Activated T-cell treated with anti-CD3 and anti-CD28 coated beads for 48 hours (primary cell): Measurements from ENCODE around the gene FNDC5.
"Not testable (repeated sequence)": the region's sequence is repeated elsewhere in the genome, so short reads cannot be mapped to it uniquely, and the experiment has no call there.

Experiments
- DNase-seq: peaks from one replicate; pipeline ENCODE4 v3.0.0-alpha.2; 2020; ENCODE audit warnings: low read depth

The FNDC5 gene

DNA sequence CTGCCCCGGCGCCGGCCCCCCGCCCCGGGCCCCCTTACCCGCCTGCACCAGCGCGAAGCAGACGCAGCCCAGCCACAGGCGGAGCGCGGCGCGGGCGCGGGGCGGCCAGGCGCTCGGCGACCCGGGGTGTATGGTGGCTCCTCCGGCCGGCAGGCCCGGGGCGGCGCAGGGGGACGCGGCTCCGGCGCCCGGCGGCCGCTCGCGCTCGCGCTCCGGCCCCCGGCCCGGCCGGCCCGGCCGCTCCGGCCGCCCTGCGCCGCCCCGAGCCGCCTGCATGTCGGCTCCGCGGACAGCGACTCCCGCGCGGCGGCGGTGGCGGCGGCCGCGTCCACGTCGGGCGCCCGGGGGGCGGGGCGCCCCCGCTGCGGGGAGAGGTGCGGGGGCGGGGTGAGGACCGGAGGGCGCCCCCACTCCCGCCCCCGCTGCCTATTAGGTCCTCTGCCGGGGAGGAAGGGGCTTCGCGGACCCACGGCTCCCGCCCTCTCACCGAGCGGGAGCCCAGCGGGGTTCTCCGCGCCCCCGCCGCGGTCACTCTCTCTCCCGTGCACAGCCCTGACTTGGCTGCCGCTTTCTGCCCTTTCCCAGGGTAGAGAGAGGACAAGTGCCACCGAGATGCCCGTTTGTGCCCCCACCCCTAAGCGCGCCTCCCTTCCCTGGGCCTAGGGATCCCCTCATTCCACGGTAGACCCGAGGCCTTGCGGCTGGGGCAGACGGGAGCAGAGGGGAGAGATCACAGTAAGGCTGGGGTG, at the start of gene FNDC5:
TSS of gene FNDC5 (minus strand) at position 298 of the 749 bp plus-strand sequence.
- DNase-seq, result no peak

DNA sequence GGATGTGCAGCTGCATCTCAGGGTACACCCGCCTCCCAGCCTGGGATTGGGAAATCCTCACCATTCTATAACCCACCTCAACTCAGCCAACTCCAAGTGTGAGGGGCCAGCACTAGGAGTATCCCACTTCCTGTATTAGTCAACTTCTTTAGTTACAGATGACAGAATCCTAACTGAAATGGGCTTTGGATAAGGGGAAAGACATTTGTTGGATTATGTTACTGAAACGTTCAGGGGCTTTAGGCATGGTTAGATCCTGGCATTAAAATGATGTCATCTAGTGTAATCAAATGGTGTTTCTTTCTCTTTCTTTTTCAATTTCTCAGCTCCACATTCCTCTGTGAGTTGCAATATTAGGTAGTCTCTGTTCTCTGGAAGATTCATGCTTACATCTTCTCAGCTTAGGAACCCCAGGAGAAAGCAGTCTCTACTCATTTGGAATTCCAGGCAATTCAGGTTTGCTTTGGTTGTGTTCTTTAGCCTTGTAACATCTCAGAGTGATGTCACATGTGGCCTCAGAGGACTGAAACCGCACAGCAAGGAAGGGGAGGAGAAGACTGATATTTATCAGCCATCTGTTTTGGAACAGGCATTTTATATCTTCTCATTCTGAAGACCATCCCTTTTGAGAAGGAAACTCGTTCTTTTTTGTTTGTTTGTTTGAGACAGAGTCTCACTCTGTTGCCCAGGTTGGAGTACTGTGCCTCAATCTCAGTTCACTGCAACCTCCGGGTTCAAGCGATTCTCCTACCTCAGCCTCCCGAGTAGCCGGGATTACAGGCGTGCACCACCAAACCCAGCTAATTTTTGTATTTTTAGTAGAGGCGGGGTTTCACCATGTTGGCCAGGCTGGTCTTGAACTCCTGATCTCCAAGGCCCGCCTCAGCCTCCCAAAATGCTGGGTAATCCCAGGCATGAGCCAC, 49.4 kb upstream of the FNDC5 start:
- no peak for DNase-seq

DNA sequence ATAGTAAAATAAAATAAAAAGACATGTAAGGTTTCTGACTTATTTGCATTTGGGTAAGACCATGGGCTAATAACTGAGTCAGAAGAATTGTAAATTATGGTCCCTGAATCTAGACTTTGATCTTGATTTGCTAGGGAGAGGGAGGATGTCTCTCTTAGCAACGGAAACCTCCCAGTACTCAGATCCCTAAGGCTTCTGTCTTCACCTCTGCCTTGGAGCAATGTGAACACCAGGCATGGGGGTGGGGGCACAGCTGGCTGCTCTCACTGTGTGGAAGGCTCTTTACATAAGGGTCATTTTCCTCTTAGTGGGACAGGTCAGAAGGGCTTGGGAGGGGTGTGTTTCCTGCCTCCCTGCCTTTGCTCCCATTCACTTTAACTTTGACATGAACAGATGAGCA, 47.5 kb upstream of the FNDC5 start:
- no peak for DNase-seq

DNA sequence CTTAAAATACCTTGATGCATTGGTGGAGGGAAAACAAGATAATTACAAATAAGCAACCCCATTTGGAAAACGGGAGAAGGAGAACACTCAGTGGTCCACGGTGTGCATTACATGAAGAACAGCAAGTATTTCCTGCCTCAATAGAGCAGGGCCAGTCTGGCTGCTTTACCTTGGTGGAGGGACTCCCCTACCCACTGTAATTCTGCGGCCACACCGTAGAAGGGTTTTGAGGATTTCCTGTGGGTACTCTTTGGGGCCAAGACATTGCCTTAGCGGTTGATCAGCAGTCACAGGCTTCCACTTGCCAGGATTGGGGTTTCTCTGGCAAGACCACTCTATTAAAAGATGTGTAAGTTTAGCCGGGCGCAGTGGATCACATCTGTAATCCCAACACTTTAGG, 46.8 kb upstream of the FNDC5 start:
- no peak for DNase-seq

DNA sequence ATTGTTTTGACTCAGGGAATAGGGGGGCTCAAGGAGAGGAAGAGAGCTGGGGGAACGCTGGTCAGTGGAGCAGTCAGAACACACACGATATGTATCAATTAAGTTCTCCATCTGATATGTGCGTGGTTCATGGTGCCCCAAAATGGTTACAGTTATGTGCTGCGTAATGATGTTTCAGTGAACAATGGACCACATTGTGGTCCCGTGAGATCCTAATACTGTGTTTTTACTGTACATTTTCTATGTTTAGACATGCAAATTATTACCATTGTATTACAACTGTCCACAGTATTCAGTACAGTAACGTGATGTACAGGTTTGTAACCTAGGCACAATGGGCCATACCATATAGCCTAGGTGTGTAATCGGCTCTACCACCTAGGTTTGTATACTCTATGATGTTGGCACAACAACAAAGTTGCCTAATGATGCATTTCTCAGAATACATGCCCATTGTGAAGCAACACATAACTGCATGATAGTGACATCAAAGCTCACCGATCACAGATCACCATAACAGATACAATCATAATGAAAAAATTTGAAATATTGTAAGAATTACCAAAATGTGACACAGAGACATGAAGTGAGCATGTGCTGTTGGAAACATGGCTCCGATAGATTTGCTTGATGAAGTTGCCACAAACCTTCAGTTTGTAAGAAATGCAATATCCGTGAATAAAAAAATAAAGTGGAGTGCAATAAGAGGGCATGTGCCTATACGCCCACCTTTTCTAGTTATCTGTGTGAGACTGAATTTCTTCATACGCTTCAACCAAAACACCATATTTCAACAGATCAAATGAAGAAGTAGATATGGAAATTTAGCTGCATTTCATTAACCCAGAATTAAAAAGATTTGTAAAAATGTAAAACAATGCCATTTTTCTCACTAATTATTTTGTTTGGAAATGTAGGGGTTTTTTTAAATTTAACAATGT, 45.3 kb upstream of the FNDC5 start:
- no peak for DNase-seq

DNA sequence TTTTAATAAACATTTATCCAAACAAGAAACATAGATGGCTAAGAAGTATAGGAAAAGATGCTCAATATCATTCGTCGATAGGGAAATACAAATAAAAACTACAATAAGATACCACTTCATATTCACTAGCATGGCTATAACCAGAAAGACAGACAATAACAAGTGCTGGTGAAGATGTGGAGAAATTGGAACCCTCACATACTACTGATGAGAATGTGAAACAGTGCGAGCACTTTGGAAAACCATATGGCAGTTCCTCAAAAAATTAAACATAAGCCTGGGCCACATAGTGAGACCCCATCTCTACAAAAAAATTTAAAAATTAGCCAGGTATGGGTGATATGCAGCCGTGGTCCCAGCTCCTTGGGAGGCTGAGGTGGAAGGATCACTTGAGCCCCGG, 39.6 kb upstream of the FNDC5 start:
- no peak for DNase-seq

DNA sequence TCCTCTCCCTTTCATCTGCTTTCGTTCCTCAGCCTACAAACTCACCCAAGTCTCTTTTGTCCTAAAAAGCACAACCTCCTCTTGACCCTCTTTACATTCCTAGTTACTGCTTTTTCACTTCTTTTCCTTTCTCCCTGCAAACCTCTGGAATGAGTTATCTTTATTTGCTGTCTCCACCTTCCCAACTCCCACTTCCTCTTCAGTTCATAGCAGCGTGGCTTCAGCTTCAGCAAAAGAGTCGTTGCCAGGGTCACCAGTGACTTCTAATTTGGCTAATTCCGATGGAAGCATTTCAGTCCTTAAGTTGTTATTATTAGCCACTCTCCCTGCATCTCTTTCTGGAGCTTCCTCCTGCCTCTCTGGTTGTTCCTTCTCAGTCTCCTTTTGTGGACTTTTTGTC, 36.7 kb upstream of the FNDC5 start:
- DNase-seq, result no peak

DNA sequence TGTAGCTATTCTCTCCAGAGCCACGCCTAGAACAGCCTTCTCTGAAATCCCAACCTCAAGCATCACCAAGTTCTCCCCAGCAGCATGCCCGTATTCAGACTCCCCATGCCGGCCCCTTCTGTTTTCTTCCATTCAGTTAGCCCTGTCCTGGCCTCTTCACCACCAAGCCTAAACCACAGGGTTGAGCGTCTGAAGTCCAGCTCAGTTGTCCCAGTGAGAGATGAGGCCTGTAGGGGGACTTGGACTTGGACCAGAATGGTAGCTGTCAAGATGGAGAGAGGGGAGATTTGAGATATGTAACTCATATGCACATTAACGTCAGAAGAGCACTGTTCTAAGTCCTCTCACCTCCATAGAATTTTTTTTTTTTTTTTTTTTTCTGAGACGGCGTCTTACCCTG, 35.9 kb upstream of the FNDC5 start:
- no peak for DNase-seq

DNA sequence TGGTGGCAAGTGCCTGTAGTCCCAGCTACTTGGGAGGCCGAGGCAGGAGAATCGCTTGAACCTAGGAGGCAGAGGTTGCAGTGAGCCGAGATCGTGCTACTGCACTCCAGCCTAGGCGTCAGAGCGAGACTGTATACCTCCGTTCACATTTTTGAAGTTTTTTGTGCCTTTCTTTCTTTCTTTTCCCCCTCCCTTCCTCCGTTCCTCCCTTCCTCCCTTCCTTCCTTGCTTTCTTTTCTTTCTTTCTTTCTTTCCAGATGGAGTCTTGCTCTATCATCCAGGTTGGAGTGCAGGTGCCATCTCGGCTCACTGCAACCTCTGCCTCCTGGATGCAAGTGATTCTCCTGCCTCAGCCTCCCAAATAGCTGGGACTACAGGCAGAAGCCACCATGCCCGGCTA, 34.9 kb upstream of the FNDC5 start:
- DNase-seq, result not testable (repeated sequence)

DNA sequence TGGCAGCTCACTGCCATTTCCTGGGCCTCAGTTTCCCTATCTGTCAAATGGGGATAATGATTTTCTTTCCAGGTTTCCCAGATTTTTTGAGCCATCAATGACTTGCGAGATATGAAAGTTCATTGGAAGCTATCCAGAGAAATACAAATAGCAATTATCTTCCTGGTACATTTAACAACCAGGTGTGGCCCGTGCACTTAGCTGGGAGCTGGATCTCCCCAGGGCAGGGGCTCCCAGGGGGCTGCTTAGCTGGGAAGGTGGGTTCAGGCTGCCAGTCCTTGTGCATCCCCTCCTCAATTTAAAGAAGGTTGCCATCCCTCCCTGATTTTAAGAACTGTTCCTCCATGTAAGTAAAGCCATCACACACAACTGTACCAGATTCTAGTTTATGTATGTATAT, 34.1 kb upstream of the FNDC5 start:
- DNase-seq, result no peak

DNA sequence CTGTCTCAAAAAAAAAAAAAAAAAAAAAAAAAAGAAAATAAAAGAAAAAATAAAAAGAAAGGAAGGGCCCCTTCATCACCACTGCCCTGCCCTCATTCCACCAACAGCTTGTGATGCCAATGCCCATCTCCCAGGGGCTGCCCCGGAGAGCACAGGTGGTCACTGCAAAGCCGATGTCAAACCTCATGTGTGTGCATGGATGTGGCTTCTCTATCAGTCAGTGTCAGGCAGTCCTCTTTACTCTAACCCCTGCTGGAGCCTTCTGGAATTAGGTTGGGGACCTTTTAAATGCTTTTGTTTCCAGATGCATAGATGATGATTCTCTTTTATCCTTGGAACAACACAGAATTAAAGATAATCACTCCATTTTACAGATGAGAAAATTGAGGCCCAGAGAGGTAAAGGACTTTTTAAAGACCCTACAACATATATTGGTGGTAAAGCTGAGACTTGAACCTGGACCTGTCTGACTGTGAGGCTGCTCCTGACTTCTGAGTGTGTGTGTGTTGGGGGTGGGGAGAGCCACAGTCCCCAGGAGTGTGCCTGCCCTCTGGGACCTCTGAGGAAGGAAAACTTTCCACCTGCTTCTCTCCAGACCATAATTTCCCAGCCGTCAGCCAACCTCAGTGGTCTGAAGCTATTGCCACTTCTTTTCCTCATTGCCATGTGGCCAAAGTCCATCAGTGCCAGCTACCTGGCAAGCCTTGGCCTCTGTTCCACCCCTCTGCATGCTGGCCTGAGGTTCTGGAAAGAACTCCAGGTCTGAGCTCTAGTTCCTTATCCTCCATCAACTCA, 33.5 kb upstream of the FNDC5 start:
- no peak for DNase-seq

DNA sequence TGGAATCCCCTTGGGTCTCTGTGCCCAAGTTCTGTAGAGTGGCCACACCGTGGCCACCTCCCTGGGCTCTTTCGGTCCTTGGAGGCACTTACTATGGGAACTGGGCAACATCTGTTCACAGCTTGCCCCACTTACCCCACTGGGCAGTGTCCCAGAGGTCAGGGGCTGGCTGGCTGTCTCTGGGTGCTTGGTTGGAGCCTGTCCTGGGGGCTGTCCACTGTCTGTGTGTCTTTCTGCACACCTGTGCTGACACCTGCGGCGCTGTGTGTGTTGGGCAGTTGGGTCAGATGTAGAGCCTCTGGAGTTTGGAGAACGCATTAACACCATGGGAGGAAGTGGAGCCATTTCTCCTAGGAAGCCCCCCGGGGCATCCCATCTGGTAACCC, 31.8 kb upstream of the FNDC5 start:
- no peak for DNase-seq

DNA sequence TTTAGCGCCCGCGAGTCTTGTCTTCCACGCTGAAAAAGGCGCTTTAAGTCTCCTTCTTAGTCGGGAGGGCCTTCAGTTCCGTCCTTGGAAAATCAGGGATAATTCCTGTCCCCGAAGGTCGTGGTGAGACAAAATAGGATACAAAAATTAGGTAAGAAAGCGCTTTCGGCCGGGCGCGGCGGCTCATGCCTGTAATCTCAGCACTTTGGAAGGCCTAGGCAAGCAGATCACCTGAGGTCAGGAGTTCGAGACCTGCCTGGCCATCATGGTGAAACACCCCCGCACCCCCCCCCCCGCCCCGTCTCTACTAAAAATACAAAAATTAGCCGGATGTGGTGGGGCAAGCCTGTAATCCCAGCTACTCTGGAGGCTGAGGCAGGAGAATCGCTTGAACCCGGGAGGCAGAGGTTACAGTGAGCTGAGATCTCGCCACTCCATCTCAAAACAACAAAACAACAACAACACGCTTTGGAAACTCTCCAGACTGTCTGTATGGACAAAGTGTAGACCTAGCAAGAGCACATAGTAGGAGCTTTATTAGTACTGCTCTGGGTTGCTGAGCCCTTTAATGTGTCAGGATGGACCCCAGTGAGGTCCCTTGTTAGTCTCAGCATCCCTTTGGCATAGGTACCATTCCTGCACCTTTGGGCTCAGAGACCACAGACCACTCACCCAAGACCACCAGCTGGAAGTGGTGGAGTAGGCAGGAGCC, 31.3 kb upstream of the FNDC5 start:
- DNase-seq, result no peak

DNA sequence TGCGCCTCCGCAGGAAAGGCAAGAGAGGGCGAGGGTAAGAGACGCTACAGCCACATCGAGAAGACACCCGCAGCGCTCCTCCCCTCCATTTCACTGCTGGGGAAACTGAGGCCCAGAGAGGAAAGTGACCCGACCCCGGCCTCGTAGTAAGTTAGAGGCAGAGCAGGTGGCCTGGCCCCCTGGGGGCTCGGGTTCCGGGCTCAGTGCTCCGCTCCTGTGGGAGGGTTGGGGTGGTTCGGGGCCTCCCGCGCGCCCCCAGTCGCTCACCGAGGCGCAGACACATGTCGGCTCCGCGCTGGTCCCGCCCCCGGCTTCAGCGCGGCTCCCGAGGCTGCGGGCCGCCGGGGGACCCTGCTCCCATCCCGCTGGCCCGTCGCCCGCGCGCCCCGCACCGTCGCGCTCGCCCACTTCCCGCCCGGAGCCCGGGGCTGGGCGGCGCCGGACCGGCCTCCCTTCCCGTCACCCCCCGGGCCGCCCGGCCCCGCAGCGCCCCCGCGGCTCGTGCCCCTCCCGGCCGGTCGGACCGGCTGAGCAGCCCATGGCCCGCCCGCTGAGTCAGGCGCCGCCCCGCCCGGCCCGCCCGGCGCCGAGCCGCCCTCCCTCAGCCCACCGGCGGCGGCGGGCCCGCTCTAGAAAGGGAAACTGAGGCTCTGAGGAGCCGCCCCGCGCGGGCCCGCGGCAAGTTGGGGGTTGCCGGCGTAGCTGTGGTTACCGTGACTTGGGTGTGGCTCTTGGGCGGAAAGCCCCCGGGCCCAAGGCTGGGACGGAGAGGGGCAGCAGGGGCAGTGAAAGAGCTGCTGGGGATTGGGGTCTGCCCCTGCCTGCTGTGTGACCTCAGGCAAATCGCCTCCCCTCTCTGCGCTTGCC, 30.5 kb upstream of the FNDC5 start, which contains the start of gene TMEM54:
TSS of gene TMEM54 (minus strand) at position 434 of the 867 bp plus-strand sequence. CDS start at position 283, 151 bp downstream.
- DNase-seq, result no peak

DNA sequence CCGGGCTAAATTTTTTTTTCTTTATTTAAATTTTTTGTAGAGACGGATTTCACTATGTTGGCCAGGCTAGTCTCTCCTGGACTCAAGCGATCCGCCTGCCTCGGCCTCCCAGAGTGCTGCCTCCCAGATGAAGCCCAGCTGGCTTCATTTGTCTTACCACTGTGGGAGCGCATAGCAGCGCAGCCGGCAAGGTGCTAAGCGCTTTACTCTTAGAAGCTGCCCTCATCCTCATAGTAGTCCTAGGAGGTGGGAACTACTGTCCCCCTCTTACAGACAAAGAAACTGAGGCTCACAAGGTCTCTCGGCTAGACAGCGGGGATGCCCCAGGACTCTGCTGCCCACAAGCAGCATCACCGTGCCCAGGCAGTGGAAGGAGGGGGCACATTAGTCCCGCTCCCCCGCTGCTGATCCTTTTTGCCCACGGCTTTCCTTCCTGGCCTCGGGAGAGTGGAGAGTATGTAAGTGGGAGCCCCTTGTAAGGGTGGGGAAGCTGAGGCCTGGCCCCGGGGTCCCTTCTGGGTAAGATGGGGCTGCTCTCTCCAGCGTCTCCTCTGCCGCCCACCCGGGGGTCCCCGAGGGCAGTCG, 29.8 kb upstream of the FNDC5 start:
- no peak for DNase-seq

DNA sequence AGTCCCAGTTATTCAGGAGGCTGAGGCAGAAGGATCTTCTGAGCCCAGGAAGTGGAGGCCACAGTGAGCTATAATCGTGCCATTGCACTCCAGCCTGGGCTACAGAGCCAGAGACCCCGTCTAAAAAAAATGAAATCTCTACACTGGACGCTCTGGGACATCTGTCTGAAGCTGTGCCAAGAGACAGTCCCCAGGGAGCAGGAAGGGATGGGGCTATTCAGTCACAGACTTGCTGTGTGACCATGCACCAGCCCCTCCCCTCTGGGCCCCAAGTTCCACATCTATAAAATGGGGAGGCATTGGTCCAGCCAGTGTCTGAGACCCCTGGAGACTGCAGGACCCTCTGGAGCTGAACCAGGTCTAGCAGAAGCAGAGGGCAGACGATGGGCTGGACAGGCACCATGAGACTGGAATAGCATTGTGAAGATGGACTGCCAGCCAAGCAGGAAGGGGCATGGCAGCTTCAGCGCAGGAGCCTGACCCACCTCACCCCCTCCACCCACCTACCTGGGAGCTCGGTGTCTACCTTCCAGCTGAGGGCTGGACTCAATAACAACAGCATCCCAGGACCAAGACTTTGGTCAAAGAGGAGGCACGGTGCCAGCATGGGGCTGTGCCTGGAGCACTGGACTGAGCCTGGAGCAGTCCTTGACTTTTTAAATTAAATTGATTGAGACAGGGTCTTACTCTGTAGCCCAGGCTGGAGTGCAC, 29.0 kb upstream of the FNDC5 start:
- DNase-seq, result no peak

DNA sequence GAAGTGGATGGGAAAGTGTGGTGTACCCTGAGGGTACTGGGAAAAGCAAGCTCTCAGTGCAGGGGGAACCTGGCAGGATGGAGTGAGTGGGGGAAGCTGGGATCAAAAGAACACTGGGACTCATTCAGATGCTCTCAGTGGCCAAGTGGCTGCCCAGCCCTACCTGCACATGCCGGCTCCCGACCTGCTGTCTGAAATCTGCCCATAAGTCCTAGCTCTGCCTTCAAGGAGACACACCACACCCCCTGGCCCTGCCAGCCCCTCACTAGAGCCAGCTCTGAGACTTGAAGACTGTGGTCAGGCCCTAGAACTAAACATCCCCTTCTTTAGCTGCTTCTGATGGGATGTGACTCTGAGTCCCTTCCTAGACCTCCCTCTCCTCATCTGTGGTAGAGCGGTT, 28.2 kb upstream of the FNDC5 start:
- no peak for DNase-seq

DNA sequence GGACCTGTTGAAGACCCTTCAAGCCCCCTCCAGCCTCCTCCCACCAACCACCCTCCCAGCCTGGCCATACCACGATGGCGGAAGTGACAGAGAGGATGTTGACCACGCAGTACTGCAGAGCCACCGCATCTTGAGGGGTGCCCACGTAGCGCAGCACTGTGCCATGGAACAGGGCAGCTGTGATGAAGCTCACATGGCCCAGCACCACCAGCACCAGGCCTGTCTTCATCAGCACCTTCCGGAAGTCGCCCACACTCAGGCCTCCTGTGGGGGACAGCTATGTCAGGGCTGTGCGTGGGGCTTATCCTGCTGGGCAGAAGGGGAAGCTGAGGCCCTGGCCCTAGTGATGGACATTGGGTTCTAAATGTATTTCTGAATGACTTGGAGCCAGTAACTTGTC, 27.3 kb upstream of the FNDC5 start:
- DNase-seq, result no peak
